WTC11 (cell line): ENCODE measurements around the gene SPATS2.

Experiments used
- ATF1 ChIP-seq: sonication (generic); formaldehyde crosslinking; IDR thresholded peaks from 2 replicates; pipeline ENCODE4 v1.8.1; 2023; ENCODE audit warnings: mild to moderate bottlenecking, moderate library complexity, missing genetic modification reagents
- FOXK1 ChIP-seq: sonication (generic); formaldehyde crosslinking; IDR thresholded peaks from 2 replicates; pipeline ENCODE4 v1.8.0; 2022; ENCODE audit warnings: mild to moderate bottlenecking, moderate library complexity, missing genetic modification reagents
- TF ChIP-seq, protein P1 (sequence below): fragments of 200-600 bp; IDR thresholded peaks from 2 replicates; pipeline ENCODE4 v1.8.0; 2022; ENCODE audit warnings: antibody characterized with exemption
- TF ChIP-seq, protein P2 (sequence below): sonication (generic); formaldehyde crosslinking; IDR thresholded peaks from 2 replicates; pipeline ENCODE4 v1.8.1; 2023; ENCODE audit warnings: mild to moderate bottlenecking, missing genetic modification reagents, moderate library complexity

DNA sequence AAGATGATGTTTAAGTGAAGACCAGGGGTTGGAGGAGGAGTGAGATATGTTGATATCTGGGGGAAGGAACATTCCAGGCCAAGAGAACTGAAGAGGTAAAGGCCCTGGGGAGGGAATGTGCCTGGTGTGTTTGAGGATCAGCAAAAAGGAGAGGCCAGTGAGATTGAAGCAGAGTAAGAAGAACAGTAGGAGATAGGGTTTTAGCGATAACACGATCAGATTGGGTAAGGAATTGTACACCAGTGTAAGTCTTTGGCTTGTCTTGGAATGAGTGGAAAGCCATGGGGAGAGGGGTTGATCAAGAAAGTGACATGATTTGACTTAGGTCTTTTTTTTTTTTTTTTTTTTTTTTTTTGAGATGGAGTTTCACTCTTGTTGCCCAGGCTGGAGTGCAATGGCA lies 39.4 kb upstream of the SPATS2 start:
- no peak for TF ChIP-seq FOXK1 (CRISPR knock-in tag)
- TF ChIP-seq ATF1 (CRISPR knock-in tag), result no peak
- TF ChIP-seq, protein P1, sequence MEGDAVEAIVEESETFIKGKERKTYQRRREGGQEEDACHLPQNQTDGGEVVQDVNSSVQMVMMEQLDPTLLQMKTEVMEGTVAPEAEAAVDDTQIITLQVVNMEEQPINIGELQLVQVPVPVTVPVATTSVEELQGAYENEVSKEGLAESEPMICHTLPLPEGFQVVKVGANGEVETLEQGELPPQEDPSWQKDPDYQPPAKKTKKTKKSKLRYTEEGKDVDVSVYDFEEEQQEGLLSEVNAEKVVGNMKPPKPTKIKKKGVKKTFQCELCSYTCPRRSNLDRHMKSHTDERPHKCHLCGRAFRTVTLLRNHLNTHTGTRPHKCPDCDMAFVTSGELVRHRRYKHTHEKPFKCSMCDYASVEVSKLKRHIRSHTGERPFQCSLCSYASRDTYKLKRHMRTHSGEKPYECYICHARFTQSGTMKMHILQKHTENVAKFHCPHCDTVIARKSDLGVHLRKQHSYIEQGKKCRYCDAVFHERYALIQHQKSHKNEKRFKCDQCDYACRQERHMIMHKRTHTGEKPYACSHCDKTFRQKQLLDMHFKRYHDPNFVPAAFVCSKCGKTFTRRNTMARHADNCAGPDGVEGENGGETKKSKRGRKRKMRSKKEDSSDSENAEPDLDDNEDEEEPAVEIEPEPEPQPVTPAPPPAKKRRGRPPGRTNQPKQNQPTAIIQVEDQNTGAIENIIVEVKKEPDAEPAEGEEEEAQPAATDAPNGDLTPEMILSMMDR, result no peak
- TF ChIP-seq, protein P2, sequence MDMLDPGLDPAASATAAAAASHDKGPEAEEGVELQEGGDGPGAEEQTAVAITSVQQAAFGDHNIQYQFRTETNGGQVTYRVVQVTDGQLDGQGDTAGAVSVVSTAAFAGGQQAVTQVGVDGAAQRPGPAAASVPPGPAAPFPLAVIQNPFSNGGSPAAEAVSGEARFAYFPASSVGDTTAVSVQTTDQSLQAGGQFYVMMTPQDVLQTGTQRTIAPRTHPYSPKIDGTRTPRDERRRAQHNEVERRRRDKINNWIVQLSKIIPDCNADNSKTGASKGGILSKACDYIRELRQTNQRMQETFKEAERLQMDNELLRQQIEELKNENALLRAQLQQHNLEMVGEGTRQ (CRISPR knock-in tag), result no peak
